HepG2 (cell line): ENCODE results near the gene AMZ2. TPM values are rescaled to one million over a fixed set of nuclear protein-coding genes. Genes with fewer than 3 reads are reported as not detected.
A peak's percentile ranks its signal among the peaks of the same experiment; 100 is the strongest.

Source experiments
- EP300 ChIP-seq, 3 experiments: sonication (generic) in 1 of 3; formaldehyde crosslinking in 1 of 3; IDR thresholded peaks; 2 replicates each; pipeline versions ENCODE4 v1.5.1 to v1.6.1; 2011 to 2020; ENCODE audit warnings: low read depth in 2 of 3, low read length in 2 of 3, borderline replicate concordance in 1 of 3, improper control_type of control experiment in 1 of 3, mild to moderate bottlenecking in 1 of 3, missing genetic modification reagents in 1 of 3, moderate library complexity in 1 of 3
- FOXA3 ChIP-seq: IDR thresholded peaks from 2 replicates; pipeline ENCODE4 v1.6.1; 2016; ENCODE audit warnings: missing genetic modification reagents, missing compliant biosample characterization
- HOXA5 ChIP-seq: sonication (generic); formaldehyde crosslinking; IDR thresholded peaks from 2 replicates; pipeline ENCODE4 v1.4.0; 2020; ENCODE audit warnings: missing genetic modification reagents
- IRF2 ChIP-seq: IDR thresholded peaks from 2 replicates; pipeline ENCODE4 v1.6.1; 2018; ENCODE audit warnings: missing genetic modification reagents, missing compliant biosample characterization
- JDP2 ChIP-seq: sonication (generic); formaldehyde crosslinking; IDR thresholded peaks from 2 replicates; pipeline ENCODE4 v1.8.1; 2022; ENCODE audit warnings: missing genetic modification reagents, borderline replicate concordance
- KAT2B ChIP-seq: fragments of 150-350 bp; IDR thresholded peaks from 2 replicates; pipeline ENCODE4 v1.6.1; 2014; ENCODE audit warnings: low read depth, low read length, borderline replicate concordance
- KLF6 ChIP-seq: IDR thresholded peaks from 2 replicates; pipeline ENCODE4 v1.8.0; 2016; ENCODE audit warnings: missing biosample characterization, missing genetic modification reagents
- PHF8 ChIP-seq: sonication (generic); formaldehyde crosslinking; IDR thresholded peaks from 2 replicates; pipeline ENCODE4 v1.5.0; 2020; ENCODE audit warnings: missing genetic modification reagents
- SNAI1 ChIP-seq: sonication (generic); formaldehyde crosslinking; IDR thresholded peaks from 2 replicates; pipeline ENCODE4 v1.5.0; 2020; ENCODE audit warnings: mild to moderate bottlenecking, missing genetic modification reagents, borderline replicate concordance
- SOX5 ChIP-seq: IDR thresholded peaks from 2 replicates; pipeline ENCODE4 v1.6.1; 2016; ENCODE audit warnings: borderline replicate concordance
- SUZ12 ChIP-seq: fragments of 150-350 bp; IDR thresholded peaks from 2 replicates; pipeline ENCODE4 v1.6.1; 2014; ENCODE audit warnings: low read depth, low read length
- ZNF451 ChIP-seq: sonication (generic); formaldehyde crosslinking; IDR thresholded peaks from 2 replicates; pipeline ENCODE4 v1.5.0; 2020; ENCODE audit warnings: mild to moderate bottlenecking, missing genetic modification reagents
- ZNF550 ChIP-seq: sonication (generic); formaldehyde crosslinking; IDR thresholded peaks from 2 replicates; pipeline ENCODE4 v1.4.0; 2020; ENCODE audit warnings: mild to moderate bottlenecking, missing genetic modification reagents, borderline replicate concordance
- ZSCAN22 ChIP-seq: sonication (generic); formaldehyde crosslinking; IDR thresholded peaks from 2 replicates; pipeline ENCODE4 v1.4.0; 2020; ENCODE audit warnings: mild to moderate bottlenecking, missing genetic modification reagents
- polyA plus RNA-seq, 8 experiments: library from polyadenylated mRNA; depleted of rRNA in 3 of 8; stranded (reverse) in 7 of 8; unstranded in 1 of 8; fragments of >200 nt; fragmentation: Illumina TruSeq in 4 of 8; extraction: Trizol in 4 of 8; gene quantifications; 2 replicates each; pipeline versions ENCODE4 v1.2.1 to v1.2.3, GENCODE V29; 2011 to 2016; ENCODE audit warnings: low read depth in 4 of 8, missing spikeins in 1 of 8, mixed read lengths in 1 of 8; ENCODE audit not compliant: insufficient read depth in 1 of 8
- total RNA-seq, 5 experiments: library from RNA; depleted of rRNA; stranded (reverse); fragments of >200 nt; fragmentation: Illumina TruSeq; extraction: Trizol; gene quantifications; 2 replicates each; pipeline ENCODE4 v1.2.3, GENCODE V29; 2016; ENCODE audit warnings: low read depth in 1 of 5
- TF ChIP-seq, protein P1 (sequence below): IDR thresholded peaks from 2 replicates; pipeline ENCODE4 v1.4.0; 2020; ENCODE audit warnings: mild to moderate bottlenecking, missing genetic modification reagents
- TF ChIP-seq, protein P2 (sequence below): conservative IDR thresholded peaks from 2 replicates; pipeline ENCODE4 v1.6.1; 2018; ENCODE audit warnings: missing genetic modification reagents
- TF ChIP-seq, protein P3 (sequence below): sonication (generic); formaldehyde crosslinking; IDR thresholded peaks from 2 replicates; pipeline ENCODE4 v1.4.0; 2020; ENCODE audit warnings: mild to moderate bottlenecking, missing genetic modification reagents
- TF ChIP-seq, protein P4 (sequence below): sonication (generic); formaldehyde crosslinking; IDR thresholded peaks from 2 replicates; pipeline ENCODE4 v1.4.0; 2020; ENCODE audit warnings: mild to moderate bottlenecking, missing genetic modification reagents
- TF ChIP-seq, protein P5 (sequence below): sonication (generic); formaldehyde crosslinking; IDR thresholded peaks from 2 replicates; pipeline ENCODE4 v1.9.0; 2021; ENCODE audit warnings: missing genetic modification reagents, mild to moderate bottlenecking, borderline replicate concordance

AMZ2 gene
- total and polyA plus RNA-seq, 2 of the 13 experiments (the other 11 are each of a cell fraction or from before 2014, with no cell fraction given): 86.9 to 90.2 TPM

DNA sequence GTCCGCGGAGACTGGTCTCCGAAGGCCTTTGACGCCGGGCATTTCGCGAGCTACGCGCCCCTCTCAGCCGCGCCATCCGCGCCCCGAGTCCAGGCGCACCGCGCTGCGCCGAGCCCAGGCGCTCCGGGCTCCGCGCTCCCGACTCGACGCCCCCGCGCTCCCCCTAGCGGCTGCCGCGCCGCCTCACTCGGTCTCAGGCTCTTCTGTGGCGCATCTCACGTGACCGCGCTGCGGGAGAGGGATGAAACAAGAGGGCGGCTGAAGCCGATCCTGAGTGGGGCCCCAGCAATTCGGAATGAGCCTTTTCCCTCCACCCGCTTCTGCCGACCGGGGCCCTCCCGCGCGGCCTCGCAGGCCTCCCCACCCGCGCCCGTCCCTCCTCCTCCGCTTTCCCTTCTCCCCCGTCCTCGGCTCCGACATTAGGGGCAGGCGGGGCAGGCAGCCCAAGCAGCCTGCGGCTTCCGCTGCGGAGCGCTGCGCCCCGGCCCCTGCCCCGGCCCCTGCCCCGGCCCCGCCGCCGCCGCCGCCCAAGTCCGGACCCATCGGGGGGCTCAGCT lies 42.5 kb upstream of the AMZ2 start (continued):
- TF ChIP-seq, protein P1, sequence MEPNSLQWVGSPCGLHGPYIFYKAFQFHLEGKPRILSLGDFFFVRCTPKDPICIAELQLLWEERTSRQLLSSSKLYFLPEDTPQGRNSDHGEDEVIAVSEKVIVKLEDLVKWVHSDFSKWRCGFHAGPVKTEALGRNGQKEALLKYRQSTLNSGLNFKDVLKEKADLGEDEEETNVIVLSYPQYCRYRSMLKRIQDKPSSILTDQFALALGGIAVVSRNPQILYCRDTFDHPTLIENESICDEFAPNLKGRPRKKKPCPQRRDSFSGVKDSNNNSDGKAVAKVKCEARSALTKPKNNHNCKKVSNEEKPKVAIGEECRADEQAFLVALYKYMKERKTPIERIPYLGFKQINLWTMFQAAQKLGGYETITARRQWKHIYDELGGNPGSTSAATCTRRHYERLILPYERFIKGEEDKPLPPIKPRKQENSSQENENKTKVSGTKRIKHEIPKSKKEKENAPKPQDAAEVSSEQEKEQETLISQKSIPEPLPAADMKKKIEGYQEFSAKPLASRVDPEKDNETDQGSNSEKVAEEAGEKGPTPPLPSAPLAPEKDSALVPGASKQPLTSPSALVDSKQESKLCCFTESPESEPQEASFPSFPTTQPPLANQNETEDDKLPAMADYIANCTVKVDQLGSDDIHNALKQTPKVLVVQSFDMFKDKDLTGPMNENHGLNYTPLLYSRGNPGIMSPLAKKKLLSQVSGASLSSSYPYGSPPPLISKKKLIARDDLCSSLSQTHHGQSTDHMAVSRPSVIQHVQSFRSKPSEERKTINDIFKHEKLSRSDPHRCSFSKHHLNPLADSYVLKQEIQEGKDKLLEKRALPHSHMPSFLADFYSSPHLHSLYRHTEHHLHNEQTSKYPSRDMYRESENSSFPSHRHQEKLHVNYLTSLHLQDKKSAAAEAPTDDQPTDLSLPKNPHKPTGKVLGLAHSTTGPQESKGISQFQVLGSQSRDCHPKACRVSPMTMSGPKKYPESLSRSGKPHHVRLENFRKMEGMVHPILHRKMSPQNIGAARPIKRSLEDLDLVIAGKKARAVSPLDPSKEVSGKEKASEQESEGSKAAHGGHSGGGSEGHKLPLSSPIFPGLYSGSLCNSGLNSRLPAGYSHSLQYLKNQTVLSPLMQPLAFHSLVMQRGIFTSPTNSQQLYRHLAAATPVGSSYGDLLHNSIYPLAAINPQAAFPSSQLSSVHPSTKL: peak; percentile 72
- peak; percentile 74 for TF ChIP-seq KLF6 (CRISPR knock-in tag)
- TF ChIP-seq, protein P2, sequence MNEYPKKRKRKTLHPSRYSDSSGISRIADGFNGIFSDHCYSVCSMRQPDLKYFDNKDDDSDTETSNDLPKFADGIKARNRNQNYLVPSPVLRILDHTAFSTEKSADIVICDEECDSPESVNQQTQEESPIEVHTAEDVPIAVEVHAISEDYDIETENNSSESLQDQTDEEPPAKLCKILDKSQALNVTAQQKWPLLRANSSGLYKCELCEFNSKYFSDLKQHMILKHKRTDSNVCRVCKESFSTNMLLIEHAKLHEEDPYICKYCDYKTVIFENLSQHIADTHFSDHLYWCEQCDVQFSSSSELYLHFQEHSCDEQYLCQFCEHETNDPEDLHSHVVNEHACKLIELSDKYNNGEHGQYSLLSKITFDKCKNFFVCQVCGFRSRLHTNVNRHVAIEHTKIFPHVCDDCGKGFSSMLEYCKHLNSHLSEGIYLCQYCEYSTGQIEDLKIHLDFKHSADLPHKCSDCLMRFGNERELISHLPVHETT (CRISPR knock-in tag): peak; percentile 54; the same call in 1 of the 2 replicates
- peak; percentile 84 for TF ChIP-seq PHF8 (CRISPR knock-in tag)
- TF ChIP-seq JDP2: no peak
- peak; percentile 86 for TF ChIP-seq HOXA5 (CRISPR knock-in tag)
- TF ChIP-seq IRF2 (CRISPR knock-in tag): peak; percentile 91
- no peak for TF ChIP-seq ZNF550 (CRISPR knock-in tag)
- TF ChIP-seq SUZ12: no peak
- TF ChIP-seq EP300 (IDR thresholded peaks at IDR 0.05; ENCODE audit: low read depth in 2 of 2, low read length in 2 of 2): 0 out of 4 replicates have a peak, but pooled peaks have one; percentile 5 to 14
- TF ChIP-seq EP300 (CRISPR knock-in tag; IDR thresholded peaks at IDR 0.05; ENCODE audit: borderline replicate concordance): no peak
- peak; percentile 70 for TF ChIP-seq FOXA3 (CRISPR knock-in tag)
- TF ChIP-seq KAT2B: no peak
- TF ChIP-seq ZNF451 (CRISPR knock-in tag): no peak; the same call in none of the 2 replicates
- TF ChIP-seq SOX5 (CRISPR knock-in tag): peak; percentile 66; the same call in 1 of the 2 replicates
- TF ChIP-seq, protein P3, sequence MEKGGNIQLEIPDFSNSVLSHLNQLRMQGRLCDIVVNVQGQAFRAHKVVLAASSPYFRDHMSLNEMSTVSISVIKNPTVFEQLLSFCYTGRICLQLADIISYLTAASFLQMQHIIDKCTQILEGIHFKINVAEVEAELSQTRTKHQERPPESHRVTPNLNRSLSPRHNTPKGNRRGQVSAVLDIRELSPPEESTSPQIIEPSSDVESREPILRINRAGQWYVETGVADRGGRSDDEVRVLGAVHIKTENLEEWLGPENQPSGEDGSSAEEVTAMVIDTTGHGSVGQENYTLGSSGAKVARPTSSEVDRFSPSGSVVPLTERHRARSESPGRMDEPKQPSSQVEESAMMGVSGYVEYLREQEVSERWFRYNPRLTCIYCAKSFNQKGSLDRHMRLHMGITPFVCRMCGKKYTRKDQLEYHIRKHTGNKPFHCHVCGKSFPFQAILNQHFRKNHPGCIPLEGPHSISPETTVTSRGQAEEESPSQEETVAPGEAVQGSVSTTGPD: no peak
- no peak for TF ChIP-seq ZSCAN22
- TF ChIP-seq, protein P4, sequence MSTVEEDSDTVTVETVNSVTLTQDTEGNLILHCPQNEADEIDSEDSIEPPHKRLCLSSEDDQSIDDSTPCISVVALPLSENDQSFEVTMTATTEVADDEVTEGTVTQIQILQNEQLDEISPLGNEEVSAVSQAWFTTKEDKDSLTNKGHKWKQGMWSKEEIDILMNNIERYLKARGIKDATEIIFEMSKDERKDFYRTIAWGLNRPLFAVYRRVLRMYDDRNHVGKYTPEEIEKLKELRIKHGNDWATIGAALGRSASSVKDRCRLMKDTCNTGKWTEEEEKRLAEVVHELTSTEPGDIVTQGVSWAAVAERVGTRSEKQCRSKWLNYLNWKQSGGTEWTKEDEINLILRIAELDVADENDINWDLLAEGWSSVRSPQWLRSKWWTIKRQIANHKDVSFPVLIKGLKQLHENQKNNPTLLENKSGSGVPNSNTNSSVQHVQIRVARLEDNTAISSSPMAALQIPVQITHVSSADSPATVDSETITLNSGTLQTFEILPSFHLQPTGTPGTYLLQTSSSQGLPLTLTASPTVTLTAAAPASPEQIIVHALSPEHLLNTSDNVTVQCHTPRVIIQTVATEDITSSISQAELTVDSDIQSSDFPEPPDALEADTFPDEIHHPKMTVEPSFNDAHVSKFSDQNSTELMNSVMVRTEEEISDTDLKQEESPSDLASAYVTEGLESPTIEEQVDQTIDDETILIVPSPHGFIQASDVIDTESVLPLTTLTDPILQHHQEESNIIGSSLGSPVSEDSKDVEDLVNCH (CRISPR knock-in tag): no peak
- TF ChIP-seq SNAI1: no peak
- TF ChIP-seq, protein P5, sequence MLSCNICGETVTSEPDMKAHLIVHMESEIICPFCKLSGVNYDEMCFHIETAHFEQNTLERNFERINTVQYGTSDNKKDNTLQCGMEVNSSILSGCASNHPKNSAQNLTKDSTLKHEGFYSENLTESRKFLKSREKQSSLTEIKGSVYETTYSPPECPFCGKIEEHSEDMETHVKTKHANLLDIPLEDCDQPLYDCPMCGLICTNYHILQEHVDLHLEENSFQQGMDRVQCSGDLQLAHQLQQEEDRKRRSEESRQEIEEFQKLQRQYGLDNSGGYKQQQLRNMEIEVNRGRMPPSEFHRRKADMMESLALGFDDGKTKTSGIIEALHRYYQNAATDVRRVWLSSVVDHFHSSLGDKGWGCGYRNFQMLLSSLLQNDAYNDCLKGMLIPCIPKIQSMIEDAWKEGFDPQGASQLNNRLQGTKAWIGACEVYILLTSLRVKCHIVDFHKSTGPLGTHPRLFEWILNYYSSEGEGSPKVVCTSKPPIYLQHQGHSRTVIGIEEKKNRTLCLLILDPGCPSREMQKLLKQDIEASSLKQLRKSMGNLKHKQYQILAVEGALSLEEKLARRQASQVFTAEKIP: no peak
